Neural progenitor cell (in vitro differentiated cells): ENCODE data around the gene NRG2. TPM values are rescaled to one million over a fixed set of nuclear protein-coding genes. Genes with fewer than 3 reads are reported as not detected.

Experiments used
- DNase-seq: peaks from one replicate; pipeline ENCODE4 v3.0.0-alpha.2; 2016; ENCODE audit warnings: low spot score
- H2AFZ ChIP-seq: fragments of 200-600 bp; sonication (generic); replicated peaks from 2 replicates; pipeline ENCODE4 v1.6.1; 2016; ENCODE audit warnings: antibody characterized with exemption
- H3F3A ChIP-seq: fragments of 200-600 bp; sonication (generic); 2 replicates; pipeline ENCODE4 v1.6.1; 2016; ENCODE audit warnings: antibody characterized with exemption, low read depth
- H3K27ac ChIP-seq: fragments of 200-600 bp; sonication (generic); 2 replicates; pipeline ENCODE4 v1.5.1; 2016; ENCODE audit warnings: mild to moderate bottlenecking
- H3K27me3 ChIP-seq: fragments of 200-600 bp; sonication (generic); 2 replicates; pipeline ENCODE4 v1.6.1; 2016; ENCODE audit warnings: mild to moderate bottlenecking, moderate library complexity
- H3K36me3 ChIP-seq: fragments of 200-600 bp; sonication (generic); 2 replicates; pipeline ENCODE4 v1.5.1; 2016
- H3K4me1 ChIP-seq: fragments of 200-600 bp; sonication (generic); 2 replicates; pipeline ENCODE4 v1.6.1; 2016; ENCODE audit warnings: mixed run types
- H3K4me2 ChIP-seq: fragments of 200-600 bp; sonication (generic); 2 replicates; pipeline ENCODE4 v1.6.1; 2016
- H3K4me3 ChIP-seq: fragments of 200-600 bp; sonication (generic); 2 replicates; pipeline ENCODE4 v1.5.1; 2016
- H3K79me2 ChIP-seq: fragments of 200-600 bp; sonication (generic); 2 replicates; pipeline ENCODE4 v1.6.1; 2016; ENCODE audit warnings: low read depth
- H3K9ac ChIP-seq: fragments of 200-600 bp; sonication (generic); 2 replicates; pipeline ENCODE4 v1.6.1; 2016
- H3K9me3 ChIP-seq: fragments of 200-600 bp; sonication (generic); 2 replicates; pipeline ENCODE4 v1.5.1; 2016; ENCODE audit warnings: low read depth
- H4K20me1 ChIP-seq: fragments of 200-600 bp; sonication (generic); 2 replicates; pipeline ENCODE4 v1.6.1; 2016; ENCODE audit warnings: low read depth
- H3K27ac Mint-ChIP-seq: 3 replicates; pipeline ENCODE4 v1.8.0; 2021; ENCODE audit warnings: mixed read lengths
- H3K27me3 Mint-ChIP-seq: 2 replicates; pipeline ENCODE4 v1.8.0; 2022; ENCODE audit warnings: low read depth, mild to moderate bottlenecking, inconsistent platforms, moderate library complexity, mixed read lengths; ENCODE audit not compliant: insufficient read depth
- H3K36me3 Mint-ChIP-seq: 3 replicates; pipeline ENCODE4 v1.8.0; 2021; ENCODE audit warnings: mixed read lengths
- H3K4me1 Mint-ChIP-seq: 3 replicates; pipeline ENCODE4 v1.8.0; 2021; ENCODE audit warnings: mixed read lengths
- H3K4me3 Mint-ChIP-seq: 3 replicates; pipeline ENCODE4 v1.8.0; 2021; ENCODE audit warnings: mild to moderate bottlenecking, moderate library complexity, mixed read lengths
- H3K9me3 Mint-ChIP-seq: 3 replicates; pipeline ENCODE4 v1.8.0; 2020; ENCODE audit warnings: mixed read lengths
- EZH2 ChIP-seq: fragments of 200-600 bp; sonication (generic); IDR thresholded peaks from 2 replicates; pipeline ENCODE4 v1.6.1; 2017; ENCODE audit warnings: antibody characterized with exemption, mild to moderate bottlenecking, moderate library complexity
- EZH2phosphoT487 ChIP-seq: fragments of 200-600 bp; sonication (generic); IDR thresholded peaks from 2 replicates; pipeline ENCODE4 v1.6.1; 2017; ENCODE audit warnings: antibody characterized with exemption
- total RNA-seq: library from RNA; depleted of rRNA; stranded (reverse); fragments of >200 nt; gene quantifications from 2 replicates; pipeline ENCODE4 v1.2.3, GENCODE V29; 2015; ENCODE audit warnings: low replicate concordance
- TF ChIP-seq, protein P1 (sequence below): fragments of 200-600 bp; sonication (generic); IDR thresholded peaks from 2 replicates; pipeline ENCODE4 v1.5.1; 2017; ENCODE audit warnings: antibody characterized with exemption, mild to moderate bottlenecking

NRG2 gene
- total RNA-seq, 1 donor from 2014 or later: 0.13 TPM

- no peak overlapping the region for H3K4me3 Mint-ChIP-seq
- H3K27me3 Mint-ChIP-seq: peaks cover 8% of the 10 kb centered on the region
- no peak overlapping the region for H2AFZ ChIP-seq
- H3K4me3 ChIP-seq: no peak overlapping the region
- H3K27ac ChIP-seq: no peak overlapping the region
- no peak overlapping the region for H3K27ac Mint-ChIP-seq
- no peaks in the 10 kb centered on the region for H3K9me3 Mint-ChIP-seq
- H3K9ac ChIP-seq: no peak overlapping the region
- H3K4me1 ChIP-seq: peaks cover 4% of the 10 kb centered on the region
- H3K4me2 ChIP-seq: no peak overlapping the region
- no peaks in the 10 kb centered on the region for H3K36me3 Mint-ChIP-seq
- H3K9me3 ChIP-seq: no peaks in the 10 kb centered on the region
- H3K36me3 ChIP-seq: no peaks in the 10 kb centered on the region
- TF ChIP-seq, protein P1, sequence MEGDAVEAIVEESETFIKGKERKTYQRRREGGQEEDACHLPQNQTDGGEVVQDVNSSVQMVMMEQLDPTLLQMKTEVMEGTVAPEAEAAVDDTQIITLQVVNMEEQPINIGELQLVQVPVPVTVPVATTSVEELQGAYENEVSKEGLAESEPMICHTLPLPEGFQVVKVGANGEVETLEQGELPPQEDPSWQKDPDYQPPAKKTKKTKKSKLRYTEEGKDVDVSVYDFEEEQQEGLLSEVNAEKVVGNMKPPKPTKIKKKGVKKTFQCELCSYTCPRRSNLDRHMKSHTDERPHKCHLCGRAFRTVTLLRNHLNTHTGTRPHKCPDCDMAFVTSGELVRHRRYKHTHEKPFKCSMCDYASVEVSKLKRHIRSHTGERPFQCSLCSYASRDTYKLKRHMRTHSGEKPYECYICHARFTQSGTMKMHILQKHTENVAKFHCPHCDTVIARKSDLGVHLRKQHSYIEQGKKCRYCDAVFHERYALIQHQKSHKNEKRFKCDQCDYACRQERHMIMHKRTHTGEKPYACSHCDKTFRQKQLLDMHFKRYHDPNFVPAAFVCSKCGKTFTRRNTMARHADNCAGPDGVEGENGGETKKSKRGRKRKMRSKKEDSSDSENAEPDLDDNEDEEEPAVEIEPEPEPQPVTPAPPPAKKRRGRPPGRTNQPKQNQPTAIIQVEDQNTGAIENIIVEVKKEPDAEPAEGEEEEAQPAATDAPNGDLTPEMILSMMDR: no peak
- TF ChIP-seq EZH2: no peak
- no peak for TF ChIP-seq EZH2phosphoT487
- H3K4me1 Mint-ChIP-seq: no peaks in the 10 kb centered on the region
- no peaks in the 10 kb centered on the region for H3K79me2 ChIP-seq
- no peaks in the 10 kb centered on the region for H4K20me1 ChIP-seq
- DNase-seq: no peak
- peaks cover 7% of the 10 kb centered on the region for H3F3A ChIP-seq
- H3K27me3 ChIP-seq: peaks cover 2% of the 10 kb centered on the region
Measured at GRCh38 chr5:139859013-139859412, 184.1 kb downstream of the NRG2 start.

GRCh38 chr5:139856714-139857113 is 186.4 kb downstream of the NRG2 start:
- H3K27ac Mint-ChIP-seq: no peak overlapping the region
- Histone ChIP-seq H3K9me3 (no peaks in the 10 kb centered on the region), H3K79me2 (no peaks in the 10 kb centered on the region), H3K36me3 (no peaks in the 10 kb centered on the region), H3K4me3 (no peak overlapping the region), H3K27ac (no peak overlapping the region), H3K9ac (no peak overlapping the region), H2AFZ (no peak overlapping the region), H3K4me2 (no peak overlapping the region), H4K20me1 (no peaks in the 10 kb centered on the region), H3K27me3 (peaks cover 14% of the 10 kb centered on the region), H3F3A (no peaks in the 10 kb centered on the region), H3K4me1 (no peaks in the 10 kb centered on the region)
- no peaks in the 10 kb centered on the region for H3K36me3 Mint-ChIP-seq
- peaks cover 11% of the 10 kb centered on the region for H3K27me3 Mint-ChIP-seq
- H3K9me3 Mint-ChIP-seq: no peaks in the 10 kb centered on the region
- H3K4me1 Mint-ChIP-seq: no peaks in the 10 kb centered on the region
- TF ChIP-seq, protein P1: no peak
- TF ChIP-seq EZH2phosphoT487 (no peak), EZH2 (no peak)
- H3K4me3 Mint-ChIP-seq: no peak overlapping the region
- DNase-seq: no peak

- peaks cover 18% of the 10 kb centered on the region for H3K27me3 ChIP-seq
- H3K36me3 ChIP-seq: no peaks in the 10 kb centered on the region
- H3K27me3 Mint-ChIP-seq: peaks cover 8% of the 10 kb centered on the region
Measured at GRCh38 chr5:139855946-139856540, 187.1 kb downstream of the NRG2 start.

GRCh38 chr5:139855451-139855850 is 187.6 kb downstream of the NRG2 start:
- H3K4me1 Mint-ChIP-seq: no peaks in the 10 kb centered on the region
- peaks cover 24% of the 10 kb centered on the region for H3K27me3 ChIP-seq
- H3K27ac ChIP-seq: no peak overlapping the region

More at GRCh38 chr5:139855946-139856540, 187.1 kb downstream of the NRG2 start:
- no peak overlapping the region for H3K27ac Mint-ChIP-seq
- no peak for DNase-seq
- H3K4me3 Mint-ChIP-seq: no peak overlapping the region
- no peaks in the 10 kb centered on the region for H3F3A ChIP-seq
- H4K20me1 ChIP-seq: no peaks in the 10 kb centered on the region
- H3K4me2 ChIP-seq: no peak overlapping the region
- no peaks in the 10 kb centered on the region for H3K36me3 Mint-ChIP-seq
- no peaks in the 10 kb centered on the region for H3K79me2 ChIP-seq
- H3K4me3 ChIP-seq: no peak overlapping the region
- H3K27ac ChIP-seq: no peak overlapping the region
- no peaks in the 10 kb centered on the region for H3K9me3 ChIP-seq
- H3K4me1 Mint-ChIP-seq: no peaks in the 10 kb centered on the region
- no peaks in the 10 kb centered on the region for H3K4me1 ChIP-seq
- no peak overlapping the region for H2AFZ ChIP-seq
- no peak overlapping the region for H3K9ac ChIP-seq
- no peak for TF ChIP-seq EZH2phosphoT487
- no peaks in the 10 kb centered on the region for H3K9me3 Mint-ChIP-seq

More at GRCh38 chr5:139855451-139855850, 187.6 kb downstream of the NRG2 start:
- Histone ChIP-seq H3K9ac (no peak overlapping the region), H3K9me3 (no peaks in the 10 kb centered on the region), H3K79me2 (no peaks in the 10 kb centered on the region), H3K4me1 (no peaks in the 10 kb centered on the region), H3K36me3 (no peaks in the 10 kb centered on the region), H3K4me3 (no peak overlapping the region), H2AFZ (no peak overlapping the region), H4K20me1 (no peaks in the 10 kb centered on the region), H3K4me2 (no peak overlapping the region), H3F3A (no peaks in the 10 kb centered on the region)
- H3K27ac Mint-ChIP-seq: no peak overlapping the region
- no peaks in the 10 kb centered on the region for H3K9me3 Mint-ChIP-seq
- H3K36me3 Mint-ChIP-seq: no peaks in the 10 kb centered on the region
- no peak overlapping the region for H3K4me3 Mint-ChIP-seq
- H3K27me3 Mint-ChIP-seq: peaks cover 7% of the 10 kb centered on the region
- no peak for TF ChIP-seq EZH2phosphoT487
- TF ChIP-seq, protein P1: no peak
- TF ChIP-seq EZH2: no peak
- DNase-seq: no peak
